ENCODE results near the gene KRT79.
"Not testable (repeated sequence)": the region's sequence is repeated elsewhere in the genome, so short reads cannot be mapped to it uniquely, and the experiment has no call there.

The KRT79 gene

DNA sequence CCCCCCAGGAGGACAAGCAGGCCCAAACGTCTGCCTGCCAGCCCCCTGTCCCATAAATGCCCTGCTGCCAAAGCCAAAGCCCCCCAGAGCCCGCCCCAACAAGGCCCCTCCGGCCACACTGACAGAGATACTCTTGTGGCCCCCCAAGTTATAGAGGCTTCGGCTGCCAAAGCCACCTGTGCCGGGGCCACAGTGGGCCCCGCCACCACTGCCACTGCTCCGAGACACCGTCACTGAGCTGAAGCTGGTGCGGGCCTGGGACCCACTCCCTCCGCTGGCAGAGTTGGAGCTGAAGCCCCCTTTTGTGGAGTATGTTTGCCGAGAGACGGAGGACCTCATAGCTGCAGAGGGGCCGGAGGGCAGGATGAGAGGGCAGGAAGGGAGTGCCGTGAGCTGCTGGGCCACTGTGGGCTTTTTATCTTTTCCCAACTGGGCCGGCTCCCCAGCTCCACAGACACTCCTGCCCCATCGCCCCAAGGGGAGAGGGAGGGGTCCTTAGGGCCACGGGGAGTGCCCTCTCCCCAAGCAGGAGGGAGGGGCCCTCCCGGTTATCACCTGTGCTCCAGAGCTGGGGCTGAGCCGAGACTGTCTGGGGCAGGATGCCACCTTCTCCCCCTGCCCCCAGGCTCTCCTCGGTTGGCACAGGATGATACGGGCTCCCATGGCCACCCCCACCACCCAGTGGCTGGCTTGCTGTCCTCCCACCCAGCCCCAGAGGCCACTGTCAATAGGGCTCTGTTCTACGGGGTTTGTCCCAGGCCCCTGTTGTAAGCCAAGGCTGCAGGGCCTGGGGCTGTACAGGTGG is at the start of gene KRT79:
Gene KRT79 (minus strand): TSS at position 390 of the 805 bp plus-strand sequence. CDS start 51 bp downstream, at position 339.
- no peaks in the 10 kb centered on the region for H4K20me1 ChIP-seq (ENCODE audit: insufficient read depth, low read length)
- TF ChIP-seq EZH2 (IDR thresholded peaks at IDR 0.05; ENCODE audit: borderline replicate concordance, low read length) (no peak), CTCF (IDR thresholded peaks at IDR 0.05; ENCODE audit: low read length) (no peak)
- peaks cover 9% of the 10 kb centered on the region; the same call in 1 of the 2 replicates for H3K27me3 ChIP-seq (ENCODE audit: insufficient read depth, low read length)
- H3K36me3 ChIP-seq (ENCODE audit: insufficient read depth, low read length), result no peaks in the 10 kb centered on the region
- H3K4me1 ChIP-seq (ENCODE audit: insufficient read depth, low read length, severe bottlenecking), result no peaks in the 10 kb centered on the region
- no peaks in the 10 kb centered on the region for H3F3A ChIP-seq (ENCODE audit: insufficient read depth, low read length)
- no peak within 1 kb of the TSS for H3K4me3 ChIP-seq (ENCODE audit: low read depth, low read length, poor library complexity, severe bottlenecking)
- no peak within 1 kb of the TSS for H3K27ac ChIP-seq (ENCODE audit: low read depth, low read length, poor library complexity, severe bottlenecking)
- H3K4me2 ChIP-seq (ENCODE audit: low read length), result no peak within 1 kb of the TSS
- no peaks in the 10 kb centered on the region for H3K9me3 ChIP-seq (ENCODE audit: low read length)
- H3K9me2 ChIP-seq (ENCODE audit: low read depth, low read length), result no peaks in the 10 kb centered on the region
- no peaks in the 10 kb centered on the region for H3K79me2 ChIP-seq (ENCODE audit: insufficient read depth, low read length)
- H2AFZ ChIP-seq (ENCODE audit: low read length), result no peak within 1 kb of the TSS
- no peak within 1 kb of the TSS for H3K9ac ChIP-seq (ENCODE audit: low read length)

GRCh38 chr12:52880499-52880898 is 46.4 kb upstream of the KRT79 start:
- not testable (repeated sequence) for H4K20me1 ChIP-seq (ENCODE audit: insufficient read depth, low read length); H3K9me2 ChIP-seq (ENCODE audit: low read depth, low read length); H3K4me2 ChIP-seq (ENCODE audit: low read length); H3F3A ChIP-seq (ENCODE audit: insufficient read depth, low read length); H3K9me3 ChIP-seq (ENCODE audit: low read length); H3K4me3 ChIP-seq (ENCODE audit: low read depth, low read length, poor library complexity, severe bottlenecking); H3K36me3 ChIP-seq (ENCODE audit: insufficient read depth, low read length); H2AFZ ChIP-seq (ENCODE audit: low read length); H3K4me1 ChIP-seq (ENCODE audit: insufficient read depth, low read length, severe bottlenecking); H3K27ac ChIP-seq (ENCODE audit: low read depth, low read length, poor library complexity, severe bottlenecking); H3K9ac ChIP-seq (ENCODE audit: low read length); H3K27me3 ChIP-seq (ENCODE audit: insufficient read depth, low read length); H3K79me2 ChIP-seq (ENCODE audit: insufficient read depth, low read length)

DNA sequence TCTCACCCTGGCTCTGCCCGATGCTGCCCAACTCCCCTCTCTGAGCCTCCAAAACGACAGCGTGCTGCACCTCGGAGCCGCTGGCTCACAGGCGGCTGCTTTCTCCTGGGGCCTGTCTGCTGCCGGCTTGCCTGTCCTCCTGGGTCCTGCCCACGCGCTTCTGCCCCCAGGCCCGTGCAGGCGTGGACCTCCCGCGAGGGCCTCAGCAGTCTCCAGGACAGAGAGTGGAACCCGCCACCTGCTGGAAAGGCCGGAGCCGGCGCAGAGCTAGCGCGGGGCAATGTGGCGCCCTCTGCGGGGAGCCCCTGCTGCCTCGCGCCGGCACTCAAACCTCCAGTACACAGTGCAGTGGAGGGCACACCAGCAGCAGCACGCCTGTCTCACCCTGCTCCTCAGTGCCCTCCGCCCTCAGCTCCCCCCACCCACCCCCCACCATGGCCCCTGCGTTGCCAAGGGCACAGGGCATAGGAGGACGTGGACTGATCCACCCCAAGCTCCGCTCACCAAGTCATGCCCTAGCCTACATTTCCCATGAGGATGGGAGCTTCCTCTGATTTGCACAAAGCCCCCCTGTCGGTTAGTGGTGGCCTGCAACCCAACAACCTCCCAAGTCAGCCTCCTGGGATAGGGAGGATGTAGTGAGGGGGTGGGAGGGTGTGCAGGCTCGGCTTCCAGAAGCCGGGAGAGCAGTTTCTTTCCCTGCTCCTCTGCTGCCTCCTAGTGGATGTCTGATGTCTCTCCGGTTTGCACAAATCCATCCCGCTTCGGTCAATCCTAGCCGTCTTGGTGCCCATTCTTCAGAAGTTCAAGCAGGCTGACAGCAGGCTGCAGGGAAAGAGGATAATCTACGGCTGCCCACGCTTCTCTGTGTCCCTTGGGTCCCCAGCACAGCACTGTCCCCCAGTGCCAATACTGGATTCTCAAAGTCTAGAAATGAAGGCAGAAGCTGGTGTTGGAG is 45.6 kb upstream of the KRT79 start:
- TF ChIP-seq CTCF (IDR thresholded peaks at IDR 0.05; ENCODE audit: low read length) (peak; percentile 62), EZH2 (IDR thresholded peaks at IDR 0.05; ENCODE audit: borderline replicate concordance, low read length) (no peak)
- Histone ChIP-seq H3K4me3 (ENCODE audit: low read depth, low read length, poor library complexity, severe bottlenecking) (no peak overlapping the region), H3K9ac (ENCODE audit: low read length) (no peak overlapping the region)

More for the DNA sequence above, 45.6 kb upstream of the KRT79 start:
- Histone ChIP-seq H2AFZ (ENCODE audit: low read length) (no peak overlapping the region), H3F3A (ENCODE audit: insufficient read depth, low read length) (no peaks in the 10 kb centered on the region), H4K20me1 (ENCODE audit: insufficient read depth, low read length) (no peaks in the 10 kb centered on the region), H3K4me1 (ENCODE audit: insufficient read depth, low read length, severe bottlenecking) (peaks cover 5% of the 10 kb centered on the region), H3K27me3 (ENCODE audit: insufficient read depth, low read length) (0 out of 2 replicates have a peak, but pooled peaks cover 3% of the 10 kb centered on the region), H3K9me3 (ENCODE audit: low read length) (no peaks in the 10 kb centered on the region), H3K9me2 (ENCODE audit: low read depth, low read length) (no peaks in the 10 kb centered on the region), H3K4me2 (ENCODE audit: low read length) (peak overlapping the region; percentile 34; the same call in 1 of the 2 replicates), H3K79me2 (ENCODE audit: insufficient read depth, low read length) (no peaks in the 10 kb centered on the region), H3K36me3 (ENCODE audit: insufficient read depth, low read length) (no peaks in the 10 kb centered on the region), H3K27ac (ENCODE audit: low read depth, low read length, poor library complexity, severe bottlenecking) (no peak overlapping the region)

All from OCI-LY1 (cell line).